SU-DHL-6 (cell line): ENCODE measurements around the gene ALOXE3.
A peak's percentile ranks its signal among the peaks of the same experiment; 100 is the strongest.

Experiments
- H2AFZ ChIP-seq: fragments of 200-600 bp; sonication (generic); 2 replicates; pipeline ENCODE4 v1.6.1; 2014; ENCODE audit warnings: low read depth, mild to moderate bottlenecking, moderate library complexity, mixed read lengths, antibody characterized with exemption, low read length; ENCODE audit not compliant: severe bottlenecking
- H3F3A ChIP-seq: fragments of 200-600 bp; shearing (Covaris generic); 2 replicates; pipeline ENCODE4 v1.6.0; 2016; ENCODE audit warnings: antibody characterized with exemption, mild to moderate bottlenecking; ENCODE audit not compliant: insufficient read depth
- H3K27ac ChIP-seq: fragments of 200-600 bp; sonication (generic); 2 replicates; pipeline ENCODE4 v1.5.1; 2016; ENCODE audit warnings: low read depth, mild to moderate bottlenecking, low read length, moderate library complexity, mixed read lengths
- H3K27me3 ChIP-seq: fragments of 200-600 bp; sonication (generic), shearing (Covaris generic); 2 replicates; pipeline ENCODE4 v1.6.0; 2014; ENCODE audit warnings: mild to moderate bottlenecking, low read length
- H3K36me3 ChIP-seq: fragments of 200-600 bp; sonication (generic); 2 replicates; pipeline ENCODE4 v1.6.1; 2014; ENCODE audit warnings: mild to moderate bottlenecking, low read length, mixed read lengths
- H3K4me2 ChIP-seq: fragments of 300-600, 200-600 bp; shearing (Covaris generic), sonication (generic); 2 replicates; pipeline ENCODE4 v1.6.0; 2014; ENCODE audit warnings: low read length, low read depth, mild to moderate bottlenecking; ENCODE audit not compliant: poor library complexity, severe bottlenecking
- H3K4me3 ChIP-seq: fragments of 200-600 bp; sonication (generic); 2 replicates; pipeline ENCODE4 v1.5.1; 2014; ENCODE audit warnings: antibody characterized with exemption, low read length, mild to moderate bottlenecking, mixed read lengths; ENCODE audit not compliant: insufficient read depth, poor library complexity, severe bottlenecking
- H3K79me2 ChIP-seq: fragments of 200-600 bp; sonication (generic); 2 replicates; pipeline ENCODE4 v1.6.1; 2014; ENCODE audit warnings: mild to moderate bottlenecking, low read length, moderate library complexity; ENCODE audit not compliant: insufficient read depth
- H3K9ac ChIP-seq: fragments of 200-600 bp; sonication (generic); 2 replicates; pipeline ENCODE4 v1.7.0; 2014; ENCODE audit warnings: mild to moderate bottlenecking, low read length
- H3K9me2 ChIP-seq: fragments of 200-600 bp; sonication (generic); replicated peaks from 2 replicates; pipeline ENCODE4 v1.6.1; 2014; ENCODE audit warnings: low read length; ENCODE audit not compliant: insufficient read depth
- H3K9me3 ChIP-seq: fragments of 200-600 bp; sonication (generic); 2 replicates; pipeline ENCODE4 v1.6.1; 2014; ENCODE audit warnings: low read length, mixed read lengths; ENCODE audit not compliant: insufficient read depth
- H4K20me1 ChIP-seq: fragments of 200-600 bp; sonication (generic); 2 replicates; pipeline ENCODE4 v1.6.1; 2014; ENCODE audit warnings: low read depth, mild to moderate bottlenecking, antibody characterized with exemption, low read length, moderate library complexity, mixed read lengths
- EZH2phosphoT487 ChIP-seq: fragments of 200-600 bp; sonication (generic), shearing (Covaris generic); conservative IDR thresholded peaks from 2 replicates; pipeline ENCODE4 v1.6.1; 2018; ENCODE audit warnings: mild to moderate bottlenecking, antibody characterized with exemption, low read length, moderate library complexity, mixed read lengths
- TF ChIP-seq, protein P1 (sequence below): fragments of 200-600 bp; sonication (generic); IDR thresholded peaks from one replicate; pipeline ENCODE4 v1.5.1; 2017; ENCODE audit warnings: antibody characterized with exemption, mild to moderate bottlenecking, low read length, moderate library complexity; ENCODE audit not compliant: insufficient read depth, poor library complexity, severe bottlenecking

Gene ALOXE3

GRCh38 chr17:8131844-8132441 lies 13.6 kb upstream of the ALOXE3 start:
- H3K36me3 ChIP-seq: no peaks in the 10 kb centered on the region

DNA sequence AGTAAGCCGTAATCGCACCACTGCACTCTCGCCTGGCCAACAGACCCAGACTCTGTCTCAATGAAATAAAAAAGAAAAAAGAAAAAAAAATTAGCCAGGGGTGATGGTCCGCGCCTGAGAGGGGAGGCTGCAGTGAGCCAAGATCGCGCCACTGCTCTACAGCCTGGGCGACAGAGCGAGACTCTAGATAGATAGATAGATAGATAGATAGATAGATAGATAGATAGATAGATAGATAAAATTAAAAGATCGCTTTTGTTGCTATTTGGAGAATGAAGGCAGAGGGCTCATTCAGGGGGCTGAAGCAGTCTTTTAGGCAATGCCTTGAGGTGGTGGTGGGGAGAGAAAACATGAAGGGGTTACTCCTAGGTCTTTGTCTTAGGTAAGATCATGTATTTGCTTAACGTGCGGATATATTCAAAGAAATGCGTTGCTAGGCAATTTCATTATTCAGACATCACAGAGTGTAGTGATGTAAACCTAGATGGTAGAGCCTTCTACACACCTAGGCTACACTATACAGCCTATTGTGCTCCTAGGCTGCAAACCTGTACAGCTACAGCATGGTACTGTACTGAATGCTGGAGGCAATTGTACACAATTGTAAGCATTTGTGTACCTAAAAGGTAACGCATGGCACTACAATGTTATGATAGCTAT lies 9.9 kb upstream of the ALOXE3 start:
- Histone ChIP-seq H2AFZ (no peak overlapping the region), H3K4me3 (no peak overlapping the region), H4K20me1 (no peaks in the 10 kb centered on the region), H3K36me3 (no peaks in the 10 kb centered on the region), H3F3A (peaks cover 3% of the 10 kb centered on the region; the same call in 1 of the 2 replicates), H3K79me2 (no peaks in the 10 kb centered on the region), H3K9ac (no peak overlapping the region), H3K4me2 (no peak overlapping the region), H3K27ac (no peak overlapping the region), H3K9me2 (no peaks in the 10 kb centered on the region), H3K9me3 (no peaks in the 10 kb centered on the region), H3K27me3 (no peaks in the 10 kb centered on the region)
- no peak for TF ChIP-seq EZH2phosphoT487
- TF ChIP-seq, protein P1, sequence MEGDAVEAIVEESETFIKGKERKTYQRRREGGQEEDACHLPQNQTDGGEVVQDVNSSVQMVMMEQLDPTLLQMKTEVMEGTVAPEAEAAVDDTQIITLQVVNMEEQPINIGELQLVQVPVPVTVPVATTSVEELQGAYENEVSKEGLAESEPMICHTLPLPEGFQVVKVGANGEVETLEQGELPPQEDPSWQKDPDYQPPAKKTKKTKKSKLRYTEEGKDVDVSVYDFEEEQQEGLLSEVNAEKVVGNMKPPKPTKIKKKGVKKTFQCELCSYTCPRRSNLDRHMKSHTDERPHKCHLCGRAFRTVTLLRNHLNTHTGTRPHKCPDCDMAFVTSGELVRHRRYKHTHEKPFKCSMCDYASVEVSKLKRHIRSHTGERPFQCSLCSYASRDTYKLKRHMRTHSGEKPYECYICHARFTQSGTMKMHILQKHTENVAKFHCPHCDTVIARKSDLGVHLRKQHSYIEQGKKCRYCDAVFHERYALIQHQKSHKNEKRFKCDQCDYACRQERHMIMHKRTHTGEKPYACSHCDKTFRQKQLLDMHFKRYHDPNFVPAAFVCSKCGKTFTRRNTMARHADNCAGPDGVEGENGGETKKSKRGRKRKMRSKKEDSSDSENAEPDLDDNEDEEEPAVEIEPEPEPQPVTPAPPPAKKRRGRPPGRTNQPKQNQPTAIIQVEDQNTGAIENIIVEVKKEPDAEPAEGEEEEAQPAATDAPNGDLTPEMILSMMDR: no peak

More at GRCh38 chr17:8131844-8132441, 13.6 kb upstream of the ALOXE3 start:
- TF ChIP-seq EZH2phosphoT487: no peak
- TF ChIP-seq, protein P1: no peak
- no peak overlapping the region for H3K27ac ChIP-seq
- no peak overlapping the region for H3K9ac ChIP-seq
- no peaks in the 10 kb centered on the region for H3K27me3 ChIP-seq
- H4K20me1 ChIP-seq: no peaks in the 10 kb centered on the region
- H3K79me2 ChIP-seq: no peaks in the 10 kb centered on the region
- H3K4me3 ChIP-seq: no peak overlapping the region
- H2AFZ ChIP-seq: no peak overlapping the region
- H3K4me2 ChIP-seq: no peak overlapping the region
- H3K9me2 ChIP-seq: no peaks in the 10 kb centered on the region
- no peaks in the 10 kb centered on the region for H3K9me3 ChIP-seq
- peaks cover under 1% of the 10 kb centered on the region; the same call in 1 of the 2 replicates for H3F3A ChIP-seq

DNA sequence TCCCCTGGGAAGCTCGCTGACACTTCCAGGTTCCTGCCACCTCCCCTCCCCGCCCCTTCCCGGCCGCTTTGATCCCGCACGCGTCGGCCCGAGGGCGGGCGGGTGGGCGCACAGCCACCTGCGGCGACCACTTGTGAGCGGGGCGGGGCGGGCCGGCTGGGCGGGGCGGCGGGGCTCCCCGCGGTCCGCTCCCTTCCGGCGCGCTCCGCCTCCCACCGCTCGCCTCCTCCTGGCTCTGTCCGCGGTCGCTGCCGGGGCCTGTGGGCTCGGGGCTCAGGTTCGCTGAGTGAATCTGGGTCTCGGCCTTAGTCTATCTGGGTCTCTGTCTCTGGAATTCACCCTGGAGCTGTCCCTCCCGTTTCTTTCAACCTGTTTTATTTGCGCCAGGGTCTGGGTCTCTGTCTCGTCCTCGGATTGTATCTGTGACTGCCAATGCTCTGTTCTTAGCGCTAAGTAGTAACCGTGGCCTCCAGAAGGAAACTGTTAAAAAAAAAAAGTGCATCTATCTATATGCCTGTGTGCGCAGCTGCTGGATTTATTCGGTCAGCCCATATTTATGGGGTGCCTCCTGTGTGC lies 8.3 kb upstream of the ALOXE3 start:
- no peaks in the 10 kb centered on the region for H3K27me3 ChIP-seq
- peak overlapping the region; percentile 57 for H3K4me3 ChIP-seq
- TF ChIP-seq, protein P1: no peak
- no peak for TF ChIP-seq EZH2phosphoT487
- H3K36me3 ChIP-seq: no peaks in the 10 kb centered on the region
- H3K27ac ChIP-seq: no peak overlapping the region
- H2AFZ ChIP-seq: peak overlapping the region; percentile 65
- H3K9ac ChIP-seq: peak overlapping the region; percentile 50
- H4K20me1 ChIP-seq: no peaks in the 10 kb centered on the region
- H3K9me3 ChIP-seq: no peaks in the 10 kb centered on the region
- no peaks in the 10 kb centered on the region for H3K9me2 ChIP-seq
- no peaks in the 10 kb centered on the region for H3K79me2 ChIP-seq
- peaks cover 3% of the 10 kb centered on the region; the same call in 1 of the 2 replicates for H3F3A ChIP-seq
- peak overlapping the region; percentile 64 for H3K4me2 ChIP-seq
